NCI-H2196 treated with DMSO at 0.1 percent for 48 hours (cell line): ENCODE measurements around the gene TTLL9.
A peak's percentile ranks its signal among the peaks of the same experiment; 100 is the strongest.
"Not testable (repeated sequence)": the region's sequence is repeated elsewhere in the genome, so short reads cannot be mapped to it uniquely, and the experiment has no call there.

Experiments
- DNase-seq: peaks from one replicate; lab custom pipeline; 2025; ENCODE audit not compliant: unreplicated experiment; lab: John Stamatoyannopoulos, UW

Gene TTLL9, protein sequence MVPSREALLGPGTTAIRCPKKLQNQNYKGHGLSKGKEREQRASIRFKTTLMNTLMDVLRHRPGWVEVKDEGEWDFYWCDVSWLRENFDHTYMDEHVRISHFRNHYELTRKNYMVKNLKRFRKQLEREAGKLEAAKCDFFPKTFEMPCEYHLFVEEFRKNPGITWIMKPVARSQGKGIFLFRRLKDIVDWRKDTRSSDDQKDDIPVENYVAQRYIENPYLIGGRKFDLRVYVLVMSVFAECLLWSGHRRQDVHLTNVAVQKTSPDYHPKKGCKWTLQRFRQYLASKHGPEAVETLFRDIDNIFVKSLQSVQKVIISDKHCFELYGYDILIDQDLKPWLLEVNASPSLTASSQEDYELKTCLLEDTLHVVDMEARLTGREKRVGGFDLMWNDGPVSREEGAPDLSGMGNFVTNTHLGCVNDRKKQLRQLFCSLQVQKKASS

GRCh38 chr20:31869942-31870725, at the start of gene TTLL9, which contains the start of gene DUSP15:
TTLL9 (plus strand) TSS chr20:31870634; CDS start chr20:31871127, 493 bp downstream.
DUSP15 (minus strand) TSS chr20:31870527; CDS start chr20:31870337, 190 bp downstream.
- no peak for DNase-seq

GRCh38 chr20:31821427-31821826, 49.0 kb upstream of the TTLL9 start:
- no peak for DNase-seq

GRCh38 chr20:31822421-31823330, 47.8 kb upstream of the TTLL9 start:
- peak; percentile 93 for DNase-seq

- DNase-seq = no peak
These were observed 46.9 kb upstream of the TTLL9 start for GRCh38 chr20:31823360-31824124.

GRCh38 chr20:31824125-31824485, 46.3 kb upstream of the TTLL9 start:
- no peak for DNase-seq

GRCh38 chr20:31824554-31825313, 45.7 kb upstream of the TTLL9 start:
- no peak for DNase-seq

GRCh38 chr20:31826074-31826473, 44.4 kb upstream of the TTLL9 start:
- DNase-seq = no peak

DNA sequence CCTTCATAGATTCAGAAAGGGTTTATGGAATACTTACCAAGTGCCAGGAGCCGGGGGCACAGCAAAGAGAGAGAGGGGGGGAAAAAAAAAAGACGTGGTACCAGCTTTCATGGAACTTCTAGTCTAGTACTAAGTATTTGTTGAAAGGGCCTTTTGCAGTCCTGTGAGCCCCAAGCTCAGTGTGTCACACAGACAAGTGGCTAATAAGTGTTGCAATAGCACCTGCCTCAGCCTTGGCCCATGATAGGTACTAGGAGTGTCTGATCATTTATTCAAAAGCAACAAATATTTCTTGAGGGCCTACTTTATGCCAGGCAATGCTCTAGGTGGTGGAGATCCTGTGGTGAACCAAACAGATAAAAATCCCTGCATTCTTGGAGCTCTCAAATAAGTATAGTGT, 43.4 kb upstream of the TTLL9 start:
- DNase-seq = no peak

GRCh38 chr20:31828016-31828415, 42.4 kb upstream of the TTLL9 start:
- DNase-seq = not testable (repeated sequence)

- DNase-seq = no peak
These were observed 40.7 kb upstream of the TTLL9 start for GRCh38 chr20:31829731-31830130.

- DNase-seq = no peak
These were observed 39.9 kb upstream of the TTLL9 start for GRCh38 chr20:31830406-31830981.

DNA sequence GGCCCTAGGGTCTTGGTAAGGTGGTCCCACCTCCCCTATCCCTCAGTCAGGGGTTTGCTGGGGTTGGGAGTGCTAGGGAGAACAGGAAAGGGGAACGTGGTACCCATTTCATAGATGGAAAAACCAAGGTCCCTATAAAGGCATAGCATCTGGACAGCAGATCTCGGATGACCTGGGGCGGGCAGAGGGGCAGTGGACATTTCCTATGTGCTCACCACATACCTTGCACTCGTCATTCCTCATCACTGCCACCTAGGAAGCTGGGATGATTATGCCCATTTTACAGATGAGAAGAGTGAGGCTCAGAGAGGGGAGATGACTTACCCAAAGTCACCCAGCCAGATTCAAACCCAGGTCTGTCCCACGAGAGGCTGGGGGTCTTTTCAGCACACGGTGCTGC, 39.2 kb upstream of the TTLL9 start:
- no peak for DNase-seq

GRCh38 chr20:31831771-31832306, 38.6 kb upstream of the TTLL9 start:
- DNase-seq = no peak

DNA sequence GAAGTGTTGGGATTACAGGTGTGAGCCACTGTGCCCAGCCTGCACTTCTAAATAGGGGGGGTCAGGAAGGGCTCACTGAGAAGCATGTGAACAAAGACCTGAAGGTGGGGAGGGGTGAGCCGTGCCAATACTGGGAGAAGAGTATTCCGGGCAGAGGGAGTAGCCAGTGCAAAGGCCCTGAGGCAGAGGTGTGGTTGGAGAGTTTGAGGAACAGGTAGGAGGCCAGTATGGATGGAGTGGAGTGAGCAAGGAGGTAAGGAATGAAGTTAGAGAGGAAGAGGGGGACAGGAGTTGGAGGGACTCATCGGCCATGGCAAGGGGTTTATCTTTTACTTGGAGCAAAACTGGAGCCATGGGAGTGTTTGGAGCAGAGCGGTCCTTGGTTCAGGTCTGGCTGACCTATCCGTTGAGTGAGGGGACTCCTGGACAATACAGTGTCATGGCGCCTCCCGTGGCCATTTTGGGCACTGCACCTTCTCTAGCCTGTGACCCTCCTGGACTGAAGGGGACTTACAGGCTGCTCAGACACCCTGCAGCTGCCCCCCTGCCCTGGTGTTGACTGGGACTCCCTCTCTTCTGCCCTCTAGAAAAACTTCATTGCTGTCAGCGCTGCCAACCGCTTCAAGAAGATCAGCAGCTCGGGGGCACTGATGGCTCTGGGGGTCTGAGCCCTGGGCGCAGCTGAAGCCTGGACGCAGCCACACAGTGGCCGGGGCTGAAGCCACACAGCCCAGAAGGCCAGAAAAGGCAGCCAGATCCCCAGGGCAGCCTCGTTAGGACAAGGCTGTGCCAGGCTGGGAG, 37.1 kb upstream of the TTLL9 start:
- DNase-seq = no peak

DNA sequence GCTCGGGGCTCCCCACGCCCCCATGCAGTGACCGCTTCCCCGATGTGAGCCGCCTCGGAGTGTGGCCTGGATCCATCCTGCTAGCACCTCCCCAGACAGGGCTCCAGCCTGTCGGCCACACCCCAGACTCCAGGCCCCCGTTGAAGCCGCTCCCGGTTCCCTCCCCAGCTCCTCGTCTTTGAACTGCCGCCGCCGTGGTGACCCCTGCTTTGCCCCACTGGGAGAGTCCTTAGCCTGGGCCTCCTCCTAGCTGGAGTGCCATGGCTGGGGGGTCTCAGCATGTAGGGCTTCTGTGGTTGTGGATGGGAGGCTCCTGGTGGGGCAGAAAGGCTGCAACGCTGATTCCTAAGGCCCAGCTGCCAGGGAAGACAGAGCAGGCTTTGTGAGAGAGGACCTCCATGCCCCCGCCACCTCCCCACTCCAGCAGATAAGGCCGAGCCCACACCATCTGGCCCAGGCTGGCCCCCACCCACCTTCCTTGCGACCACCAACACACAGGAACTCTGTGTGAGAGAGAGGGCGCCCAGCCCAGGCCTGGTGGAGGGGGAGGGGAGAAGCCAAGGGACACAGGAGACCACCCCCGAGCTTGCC, 36.4 kb upstream of the TTLL9 start:
- no peak for DNase-seq

GRCh38 chr20:31835554-31835953, 34.9 kb upstream of the TTLL9 start:
- DNase-seq = no peak

GRCh38 chr20:31835977-31836852, 34.2 kb upstream of the TTLL9 start:
- DNase-seq = peak; percentile 81
